K562 (cell line): ENCODE measurements around the gene ERGIC1. TPM values are rescaled to one million over a fixed set of nuclear protein-coding genes. Genes with fewer than 3 reads are reported as not detected.

Experiments
- ATAC-seq: fragments of 200-7000 bp; cut with Tn5 transposase; 3 replicates; pipeline ENCODE4 v1.9.1; 2020; ENCODE audit warnings: moderate library complexity
- BruUV-seq: library from RNA; stranded (reverse); fragments of 400-500 nt; replicated peaks from 2 replicates; lab custom pipeline; 2021; lab: Mats Ljungman, UMichigan
- CTCF ChIA-PET: fragments of 300-600 bp; formaldehyde crosslinking; extraction: SDS; loops from one replicate; lab custom pipeline; 2021; ENCODE audit warnings: low intra/inter-chr PET ratio; lab: Yijun Ruan, JAX
- POLR2A ChIA-PET: fragments of 300-600, 350-650 bp; sonication (Branson Sonifier 250); formaldehyde crosslinking; extraction: SDS; loops from one replicate; lab custom pipeline; 2021; ENCODE audit warnings: antibody characterized with exemption, inconsistent platforms; lab: Yijun Ruan, JAX
- DNase-seq, 4 experiments: peaks; one replicate each; pipeline versions ENCODE4 v3.0.0 to v3.0.0-alpha.2; 2011 to 2018; ENCODE audit warnings: low spot score in 3 of 4, mixed read lengths in 3 of 4; ENCODE audit errors: extremely low read depth in 1 of 4
- FAIRE-seq: peaks from 2 replicates; lab custom pipeline; 2011; peaks lifted over from hg19 to GRCh38; lab: Jason Lieb, UNC
- H2AFZ ChIP-seq: 2 replicates; pipeline ENCODE4 v1.6.0; 2011; ENCODE audit warnings: low read depth, low read length, control low read depth, inconsistent platforms
- H3K27ac ChIP-seq: fragments of 200-600 bp; 3 replicates; pipeline ENCODE4 v1.8.0; 2011; ENCODE audit warnings: low read depth, mild to moderate bottlenecking, control low read depth, inconsistent platforms, low read length, moderate library complexity, mixed read lengths; ENCODE audit errors: extremely low read depth
- H3K27me3 ChIP-seq, 2 experiments: fragments of 300-600 bp in 1 of 2; 2 replicates in 1 of 2; 3 replicates in 1 of 2; pipeline versions ENCODE4 v1.6.0 to v1.8.0; 2011; ENCODE audit warnings: inconsistent platforms in 2 of 2, low read length in 2 of 2, mild to moderate bottlenecking in 1 of 2, mixed read lengths in 1 of 2, moderate library complexity in 1 of 2; ENCODE audit not compliant: control insufficient read depth in 2 of 2, insufficient read depth in 2 of 2
- H3K36me3 ChIP-seq: fragments of 300-600 bp; 3 replicates; pipeline ENCODE4 v1.8.0; 2011; ENCODE audit warnings: mild to moderate bottlenecking, low read length, inconsistent platforms; ENCODE audit not compliant: control insufficient read depth, insufficient read depth
- H3K4me1 ChIP-seq, 2 experiments: fragments of 200-600 bp in 1 of 2; replicated peaks in 1 of 2; 2 replicates in 1 of 2; 3 replicates in 1 of 2; pipeline versions ENCODE4 v1.5.1 to v1.8.0; 2011; ENCODE audit warnings: inconsistent platforms in 2 of 2, low read length in 2 of 2, mild to moderate bottlenecking in 1 of 2, mixed read lengths in 1 of 2, moderate library complexity in 1 of 2; ENCODE audit not compliant: control insufficient read depth in 2 of 2, insufficient read depth in 2 of 2
- H3K4me2 ChIP-seq: 2 replicates; pipeline ENCODE4 v1.6.1; 2011; ENCODE audit warnings: low read length, control low read depth, inconsistent platforms, mixed read lengths; ENCODE audit not compliant: insufficient read depth
- H3K4me3 ChIP-seq: fragments of 200-600 bp; sonication (generic), shearing (Covaris generic); 2 replicates; pipeline ENCODE4 v1.5.1; 2016; ENCODE audit warnings: control low read depth, inconsistent platforms
- H3K79me2 ChIP-seq: fragments of 200-600 bp; 3 replicates; pipeline ENCODE4 v1.8.0; 2011; ENCODE audit warnings: low read length, inconsistent platforms; ENCODE audit not compliant: control insufficient read depth, insufficient read depth
- H3K9ac ChIP-seq, 2 experiments: 2 replicates each; pipeline versions ENCODE4 v1.6.0 to v1.6.1; 2011; ENCODE audit warnings: low read depth in 2 of 2, low read length in 2 of 2, control low read depth in 1 of 2, inconsistent platforms in 1 of 2, mild to moderate bottlenecking in 1 of 2, mixed read lengths in 1 of 2; ENCODE audit not compliant: insufficient read depth in 1 of 2
- H3K9me1 ChIP-seq: one replicate; pipeline ENCODE4 v1.6.0; 2011; ENCODE audit warnings: inconsistent platforms, mild to moderate bottlenecking, low read length, moderate library complexity; ENCODE audit not compliant: control insufficient read depth, insufficient read depth
- H3K9me3 ChIP-seq: replicated peaks from 2 replicates; pipeline ENCODE4 v1.5.1; 2011; ENCODE audit warnings: low read depth, low read length, inconsistent platforms; ENCODE audit not compliant: control insufficient read depth, insufficient read depth
- H4K20me1 ChIP-seq: replicated peaks from 2 replicates; pipeline ENCODE4 v1.6.1; 2011; ENCODE audit warnings: low read length, inconsistent platforms, mixed read lengths; ENCODE audit not compliant: control insufficient read depth, insufficient read depth
- BCOR ChIP-seq: fragments of 450-650 bp; IDR thresholded peaks from 2 replicates; pipeline ENCODE4 v1.6.1; 2016
- GABPA ChIP-seq: fragments of 200-800 bp; sonication (Bioruptor generic); conservative IDR thresholded peaks from 2 replicates; pipeline ENCODE4 v1.6.1; 2016; ENCODE audit warnings: low read depth, missing genetic modification characterization, missing compliant biosample characterization
- KDM1A ChIP-seq, 2 experiments: fragments of 450-650 bp; IDR thresholded peaks; 2 replicates each; pipeline ENCODE4 v1.6.1; 2016; ENCODE audit warnings: mild to moderate bottlenecking in 2 of 2
- MED1 ChIP-seq: sonication (generic); formaldehyde crosslinking; IDR thresholded peaks from 2 replicates; pipeline ENCODE4 v1.8.1; 2023; ENCODE audit warnings: missing genetic modification reagents, borderline replicate concordance
- RBM25 ChIP-seq: fragments of 200-400 bp; formaldehyde crosslinking; IDR thresholded peaks from 2 replicates; pipeline ENCODE4 v1.6.1; 2018; ENCODE audit warnings: low read length, low read depth, moderate library complexity; ENCODE audit not compliant: severe bottlenecking
- SLC30A9 ChIP-seq: fragments of 250-450 bp; sonication (Bioruptor Pico); IDR thresholded peaks from 2 replicates; pipeline ENCODE4 v1.8.0; 2022; ENCODE audit warnings: mild to moderate bottlenecking, moderate library complexity
- SREBF1 ChIP-seq: fragments of 150-350 bp; IDR thresholded peaks from 2 replicates; pipeline ENCODE4 v1.6.1; 2014; ENCODE audit warnings: antibody characterized with exemption, low read depth, low read length, borderline replicate concordance
- ZBTB49 ChIP-seq: sonication (generic); formaldehyde crosslinking; IDR thresholded peaks from 2 replicates; pipeline ENCODE4 v1.8.0; 2022; ENCODE audit warnings: missing genetic modification reagents, mild to moderate bottlenecking, borderline replicate concordance
- ZFPM2 ChIP-seq: fragments of 250-450 bp; sonication (Bioruptor Pico); IDR thresholded peaks from 2 replicates; pipeline ENCODE4 v1.5.1; 2022; ENCODE audit warnings: mild to moderate bottlenecking
- WGBS: fragments of 100-300 bp; shearing (Covaris generic); methylation state at CpG from one replicate; pipeline ENCODE4 v1.1.6; 2016; ENCODE audit warnings: low coverage, mixed read lengths; ENCODE audit not compliant: insufficient coverage; ENCODE audit errors: missing lambda C conversion rate; 5-methylcytosine and 5-hydroxymethylcytosine counted together
- in situ Hi-C: fragments of 300-500 bp; cut with MboI; formaldehyde crosslinking; loops from 4 replicates; pipeline ENCODE4 v1.15.0; 2018; ENCODE audit warnings: inconsistent platforms, mixed read lengths
- intact Hi-C: fragments of 100-400 bp; cut with micrococcal nuclease; formaldehyde crosslinking; loops from 2 replicates; pipeline ENCODE4 v1.14.2; 2022
- polyA plus RNA-seq, 8 experiments: library from polyadenylated mRNA; depleted of rRNA in 4 of 8; stranded (reverse) in 5 of 8; unstranded in 3 of 8; fragments of >200 nt; fragmentation: Nextera tagmentation in 2 of 8; fragmentation: Illumina TruSeq in 1 of 8; extraction: Ambion mirVana in 2 of 8; extraction: Trizol in 1 of 8; gene quantifications; 2 replicates each; pipeline versions ENCODE4 v1.2.1 to v1.2.3, GENCODE V29; 2011 to 2014; ENCODE audit warnings: inconsistent platforms in 1 of 8, missing spikeins in 1 of 8
- total RNA-seq, 7 experiments: library from RNA; depleted of rRNA in 6 of 7; stranded (reverse); fragments of >200 nt in 6 of 7; fragmentation: Illumina TruSeq in 2 of 7; extraction: Trizol in 2 of 7; gene quantifications; 2 replicates each; pipeline versions ENCODE4 v1.2.1 to v1.2.3, GENCODE V29; 2011 to 2021; ENCODE audit warnings: low replicate concordance in 1 of 7

ERGIC1 gene
- total and polyA plus RNA-seq, 9 of the 15 experiments (the other 6 are each of a cell fraction or from before 2014, with no cell fraction given): 5.5 to 68.4 (median 36.4) TPM

- peak; percentile 71 for TF ChIP-seq GABPA (tag)
- TF ChIP-seq SLC30A9 (CRISPR knock-in tag): no peak
- TF ChIP-seq ZFPM2 (CRISPR knock-in tag): no peak
- TF ChIP-seq, all 486 proteins: peak for 11
Measured at GRCh38 chr5:172834415-172835289, 601 bp downstream of the ERGIC1 start (continued).

GRCh38 chr5:172835290-172835993 lies 1.4 kb downstream of the ERGIC1 start:
- TF ChIP-seq SREBF1: no peak
- TF ChIP-seq MED1 (CRISPR knock-in tag): no peak
- no peak for TF ChIP-seq ZBTB49 (CRISPR knock-in tag)
- peak; percentile 68 for TF ChIP-seq RBM25
- peak; percentile 79 for TF ChIP-seq BCOR
- peak in 1 of 2 experiments; percentile 46; a peak in 1 of 4 replicates for TF ChIP-seq KDM1A (IDR thresholded peaks at IDR 0.05)
- TF ChIP-seq, all 486 proteins: peak for 3
- intact Hi-C loops (no loop called here), in situ Hi-C loops (no loop called here)
- no peaks in the 10 kb centered on the region for H3K27me3 ChIP-seq
- peak overlapping the region; percentile 71; the same call in 1 of the 2 replicates for H3K4me3 ChIP-seq
- CTCF ChIA-PET: no interaction called here
- ATAC-seq: no peak
- no peak for DNase-seq
- no peak overlapping the region for H2AFZ ChIP-seq
- POLR2A ChIA-PET: interaction anchor here (1.3 to 3.3 kb wide), 2 partner anchors 9 to 66 kb away, joined by 4 to 17 read pairs; no protein-coding TSS in a partner anchor
- FAIRE-seq: no peak
- no peaks in the 10 kb centered on the region for H3K9me1 ChIP-seq
- peaks cover 11 to 35% of the 10 kb centered on the region in 2 experiments for H3K4me1 ChIP-seq
- H3K36me3 ChIP-seq: peaks cover 7% of the 10 kb centered on the region; the same call in 2 of the 3 replicates
- H3K9me3 ChIP-seq: no peaks in the 10 kb centered on the region
- WGBS: 80% methylated on average over 13 of the region's 13 CpGs
- H3K4me2 ChIP-seq: peak overlapping the region; percentile 85
- peak overlapping the region; percentile 64 to 93; a peak in 3 of 4 replicates for H3K9ac ChIP-seq
- H3K27ac ChIP-seq: no peak overlapping the region
- peaks cover 17% of the 10 kb centered on the region for H3K79me2 ChIP-seq
- H4K20me1 ChIP-seq: no peaks in the 10 kb centered on the region
- BruUV-seq: TSS peak; percentile 48
